Colonic mucosa (tissue), 4 donors: Measurements from ENCODE around the gene TENT4B. TPM values are rescaled to one million over a fixed set of nuclear protein-coding genes. Genes with fewer than 3 reads are reported as not detected.

Experiments
- DNase-seq: peaks from one replicate; pipeline ENCODE4 v3.0.0-alpha.2; 2020
- H3K27ac ChIP-seq: fragments of 200-600 bp; one replicate; pipeline ENCODE4 v1.8.0; 2021
- H3K27me3 ChIP-seq: fragments of 200-600 bp; one replicate; pipeline ENCODE4 v1.8.0; 2021
- H3K36me3 ChIP-seq: fragments of 200-600 bp; one replicate; pipeline ENCODE4 v1.8.0; 2021
- H3K4me1 ChIP-seq: fragments of 200-600 bp; one replicate; pipeline ENCODE4 v1.8.0; 2021; ENCODE audit warnings: mild to moderate bottlenecking
- H3K4me3 ChIP-seq: fragments of 200-600 bp; one replicate; pipeline ENCODE4 v1.8.0; 2021
- H3K9ac ChIP-seq, 2 donors: one replicate each; pipeline ENCODE4 v1.7.0; 2013; ENCODE audit warnings: control low read depth in 2 of 2, low read depth in 2 of 2, low read length in 2 of 2
- H3K9me3 ChIP-seq: fragments of 200-600 bp; one replicate; pipeline ENCODE4 v1.8.0; 2021
- CTCF ChIP-seq: fragments of 200-600 bp; IDR thresholded peaks from one replicate; pipeline ENCODE4 v1.8.0; 2022; ENCODE audit warnings: antibody characterized with exemption, mild to moderate bottlenecking
- intact Hi-C: fragments of 100-400 bp; cut with DNase I; formaldehyde crosslinking; loops from one replicate; pipeline ENCODE4 v1.14.1; 2022
- total RNA-seq, 2 donors: library from RNA; stranded (reverse); fragmentation: NEBNext Ultra II Directional in 1 of 2; extraction: Animal tissue kit (Norgen Biotek cat#: 25700) in 1 of 2; gene quantifications; one replicate each; pipeline ENCODE4 v1.2.1, GENCODE V29; 2021
- donor health status: healthy.
- donor health status: DM: no; HTN: no; CAD: no.
- donor health status: DM: no; HTN: no; CAD: no.

Gene TENT4B
- total RNA-seq, 2 donors from 2014 or later: 13.5 to 15.6 TPM

- intact Hi-C loops: loop anchor here (10.0 kb wide), 1 partner anchor 131 kb away; the partner anchor contains the start of gene CNEP1R1
- H3K4me1 ChIP-seq: no peaks in the 10 kb centered on the region
These were observed 2.8 kb downstream of the TENT4B start for GRCh38 chr16:50155925-50156324.

GRCh38 chr16:50156590-50156989 is 3.5 kb downstream of the TENT4B start:
- intact Hi-C loops: loop anchor here (10.0 kb wide), 1 partner anchor 132 kb away; the partner anchor contains the start of gene CNEP1R1

More at GRCh38 chr16:50155925-50156324, 2.8 kb downstream of the TENT4B start:
- no peak overlapping the region for H3K9ac ChIP-seq
- no peaks in the 10 kb centered on the region for H3K36me3 ChIP-seq
- no peak overlapping the region for H3K27ac ChIP-seq
- no peak overlapping the region for H3K4me3 ChIP-seq
- no peaks in the 10 kb centered on the region for H3K9me3 ChIP-seq
- TF ChIP-seq CTCF: no peak
- no peaks in the 10 kb centered on the region for H3K27me3 ChIP-seq
- no peak for DNase-seq

GRCh38 chr16:50160495-50161164 is 7.5 kb downstream of the TENT4B start:
- H3K36me3 ChIP-seq: no peaks in the 10 kb centered on the region
- intact Hi-C loops: no loop called here
- no peak overlapping the region for H3K27ac ChIP-seq
- no peak overlapping the region for H3K4me3 ChIP-seq
- no peaks in the 10 kb centered on the region for H3K9me3 ChIP-seq
- no peak for DNase-seq
- no peak overlapping the region for H3K9ac ChIP-seq
- no peaks in the 10 kb centered on the region for H3K4me1 ChIP-seq
- no peak for TF ChIP-seq CTCF
- H3K27me3 ChIP-seq: no peaks in the 10 kb centered on the region

More at GRCh38 chr16:50156590-50156989, 3.5 kb downstream of the TENT4B start:
- no peak for DNase-seq
- H3K9ac ChIP-seq: no peak overlapping the region
- no peaks in the 10 kb centered on the region for H3K4me1 ChIP-seq
- H3K27me3 ChIP-seq: no peaks in the 10 kb centered on the region
- TF ChIP-seq CTCF: no peak
- no peaks in the 10 kb centered on the region for H3K36me3 ChIP-seq
- H3K27ac ChIP-seq: no peak overlapping the region
- no peaks in the 10 kb centered on the region for H3K9me3 ChIP-seq
- no peak overlapping the region for H3K4me3 ChIP-seq

GRCh38 chr16:50161950-50162349 is 8.8 kb downstream of the TENT4B start:
- Histone ChIP-seq H3K27ac (no peak overlapping the region), H3K36me3 (no peaks in the 10 kb centered on the region), H3K27me3 (no peaks in the 10 kb centered on the region), H3K9me3 (no peaks in the 10 kb centered on the region), H3K4me3 (no peak overlapping the region), H3K4me1 (peaks cover 4% of the 10 kb centered on the region), H3K9ac (no peak overlapping the region)
- no peak for TF ChIP-seq CTCF
- no peak for DNase-seq
- intact Hi-C loops: no loop called here

GRCh38 chr16:50165473-50165872 is 12.4 kb downstream of the TENT4B start:
- TF ChIP-seq CTCF: no peak
- no peak overlapping the region for H3K27ac ChIP-seq
- no peaks in the 10 kb centered on the region for H3K27me3 ChIP-seq
- no peak overlapping the region for H3K9ac ChIP-seq
- H3K36me3 ChIP-seq: no peaks in the 10 kb centered on the region
- no peaks in the 10 kb centered on the region for H3K9me3 ChIP-seq
- H3K4me1 ChIP-seq: peaks cover 4% of the 10 kb centered on the region
- H3K4me3 ChIP-seq: no peak overlapping the region
- peak; percentile 36 for DNase-seq
- intact Hi-C loops: no loop called here
